HG02610 (cell line): ENCODE results near the gene FBXL16.

Experiments used
- ATAC-seq: cut with Tn5 transposase; IDR thresholded peaks from one replicate; pipeline ENCODE4 v1.9.1; 2021; ENCODE audit warnings: mild to moderate bottlenecking, moderate library complexity; ENCODE audit not compliant: unreplicated experiment

Gene FBXL16

DNA sequence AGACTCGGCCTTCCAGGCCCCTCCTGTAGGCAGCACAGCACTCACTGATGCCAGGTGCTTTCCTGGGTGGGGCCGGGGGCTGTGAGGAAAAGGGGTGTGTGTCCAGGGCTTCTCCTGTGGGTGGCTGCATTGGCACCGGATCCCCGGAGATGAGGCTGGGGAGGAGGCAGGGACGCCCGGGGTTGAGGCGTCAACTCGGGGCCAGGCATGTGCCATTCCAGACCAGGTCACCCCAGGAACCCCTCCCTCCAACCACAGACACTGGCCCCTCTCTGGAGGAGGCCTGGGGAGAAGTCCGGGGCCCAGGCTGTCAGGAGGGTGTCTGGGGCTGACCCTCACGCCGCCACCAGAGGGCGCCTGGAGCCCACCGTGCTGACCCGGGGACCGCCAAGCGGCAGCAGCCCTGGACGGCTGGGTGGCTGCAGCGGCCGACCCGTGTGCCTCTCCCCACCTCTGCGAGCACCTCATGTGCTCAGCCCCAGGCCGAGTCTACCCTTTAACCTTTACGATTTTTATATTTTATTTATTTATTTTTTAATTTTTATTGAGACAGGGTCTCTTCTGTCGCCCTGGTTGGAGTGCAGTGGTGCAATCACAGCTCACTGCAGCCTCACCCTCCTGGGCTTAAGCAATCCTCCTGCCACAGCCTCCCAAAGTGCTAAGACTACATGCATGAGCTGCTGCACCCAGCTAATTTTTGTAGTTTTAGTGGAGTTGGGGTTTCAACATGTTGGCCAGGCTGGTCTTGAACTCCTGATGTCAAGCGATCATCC, 6.1 kb upstream of the FBXL16 start:
- ATAC-seq = peak; percentile 43

- ATAC-seq = no peak
Measured at GRCh38 chr16:711084-711483, 5.5 kb upstream of the FBXL16 start.

DNA sequence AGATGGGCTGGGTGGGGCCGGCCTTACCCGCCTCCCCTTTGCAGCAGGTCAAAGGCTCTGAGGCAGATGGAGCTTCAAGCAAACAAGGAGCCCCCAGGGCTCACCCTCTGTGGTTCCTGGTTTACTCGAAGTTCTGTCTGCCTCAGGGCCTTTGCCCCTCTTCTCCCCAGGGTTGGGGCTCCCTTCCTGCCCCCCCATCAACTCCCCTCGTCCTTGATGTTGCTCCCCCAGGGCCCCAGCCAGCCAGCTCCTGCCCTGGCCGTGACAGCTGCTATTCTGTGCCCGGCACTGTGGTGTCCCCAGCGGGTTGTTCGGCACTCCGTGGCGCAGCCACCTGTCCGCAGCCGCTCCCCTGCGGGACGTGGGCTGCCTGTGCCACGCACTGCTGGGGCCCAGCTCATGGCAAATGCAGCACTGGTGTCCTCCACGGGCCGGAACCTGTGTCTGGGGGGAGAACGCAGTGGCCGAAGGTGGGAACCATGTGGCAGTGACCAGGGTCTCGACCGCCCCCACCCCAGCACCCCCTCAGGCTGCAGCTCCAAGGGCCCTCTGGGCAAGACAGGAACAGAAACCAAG, 5.0 kb upstream of the FBXL16 start:
- no peak for ATAC-seq

DNA sequence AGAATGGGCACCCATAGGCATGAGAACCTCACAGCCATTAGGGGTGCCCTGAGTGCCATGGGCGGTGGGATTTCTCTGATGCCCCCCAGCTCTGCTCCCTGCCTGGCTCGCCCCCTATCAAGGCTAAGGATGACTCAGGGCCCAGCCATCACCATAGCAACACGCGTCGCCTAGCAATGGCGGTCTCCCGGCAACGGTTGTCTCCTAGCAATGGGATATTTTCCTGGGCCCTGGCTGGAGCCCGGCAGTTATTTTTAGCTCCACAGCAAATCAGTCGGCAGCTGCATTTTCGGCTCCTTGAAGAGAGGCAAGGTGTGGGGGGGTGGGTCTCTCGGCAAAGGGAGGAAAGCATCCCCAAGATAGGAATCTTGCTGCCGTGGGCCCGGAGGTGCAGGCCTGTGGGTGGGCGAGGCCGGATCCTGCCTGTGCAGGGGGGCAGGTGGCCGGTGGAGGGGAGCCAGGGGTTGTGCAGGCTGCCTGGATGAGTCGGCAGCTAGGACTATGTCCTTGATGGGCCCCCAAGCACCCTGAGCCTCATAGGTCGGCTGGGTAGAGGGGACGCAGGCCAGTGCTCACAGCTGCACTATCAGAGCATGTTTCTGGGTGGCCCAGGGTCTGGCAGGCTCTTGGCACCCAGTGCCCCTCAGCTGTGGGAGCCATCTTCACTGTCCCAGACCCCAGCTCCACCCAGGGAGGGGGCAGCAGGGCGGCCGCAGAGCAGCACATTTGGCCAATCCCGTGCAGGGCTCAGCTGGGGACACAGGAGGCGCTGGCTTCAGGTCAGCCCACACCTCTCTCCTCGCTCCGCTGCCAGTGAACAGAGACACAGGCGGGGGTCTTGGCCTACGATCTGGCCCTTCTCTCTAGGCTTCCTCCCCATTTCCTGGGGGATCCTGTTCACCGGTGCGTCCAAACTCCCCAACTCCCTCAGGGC, 4.2 kb upstream of the FBXL16 start:
- no peak for ATAC-seq

DNA sequence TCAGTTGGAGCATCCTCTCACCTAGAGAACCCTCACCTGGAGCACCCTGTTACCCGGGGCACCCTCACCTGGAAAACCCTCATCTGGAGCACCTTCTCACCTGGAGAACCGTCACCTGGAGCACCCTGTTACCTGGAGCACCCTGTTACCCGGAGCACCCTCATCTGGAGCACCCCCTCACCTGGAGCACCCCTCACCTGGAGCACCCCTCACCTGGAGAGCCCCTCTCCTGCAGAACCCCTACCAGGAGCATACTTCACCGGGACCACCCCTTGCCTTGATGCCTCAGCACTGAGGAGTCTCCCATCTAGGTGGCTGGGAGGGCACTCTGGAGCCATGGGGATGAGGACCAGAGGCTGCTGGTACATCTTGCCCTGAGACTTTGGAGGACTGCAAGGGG, 3.4 kb upstream of the FBXL16 start:
- ATAC-seq = no peak

DNA sequence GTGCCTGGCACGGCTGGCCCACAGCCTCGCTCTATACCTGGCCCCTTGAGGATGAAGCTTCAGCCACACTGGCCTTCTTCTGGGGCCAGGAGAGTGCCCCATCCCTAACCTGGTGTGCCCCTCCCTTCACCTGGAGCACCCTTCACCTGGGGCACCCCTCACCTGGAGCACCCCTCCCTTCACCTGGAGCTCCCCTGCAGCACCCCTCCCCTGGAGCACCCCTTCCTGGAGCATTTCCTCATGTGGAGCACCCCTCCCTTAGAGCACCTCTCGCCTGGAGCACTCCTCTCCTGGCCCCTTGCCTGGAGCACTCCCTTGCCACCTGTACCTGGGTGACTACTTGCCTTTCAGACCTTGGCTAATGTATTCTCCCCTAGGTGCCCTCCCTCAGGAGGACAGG, 2.4 kb upstream of the FBXL16 start:
- ATAC-seq = no peak

GRCh38 chr16:707062-707538, 1.5 kb upstream of the FBXL16 start:
- ATAC-seq = no peak

GRCh38 chr16:706189-707061, 824 bp upstream of the FBXL16 start:
- no peak for ATAC-seq

GRCh38 chr16:704552-705380, 835 bp downstream of the FBXL16 start:
- ATAC-seq = no peak

- no peak for ATAC-seq
Measured at GRCh38 chr16:704047-704446, 1.6 kb downstream of the FBXL16 start.

- no peak for ATAC-seq
Measured at GRCh38 chr16:703406-703805, 2.2 kb downstream of the FBXL16 start.

DNA sequence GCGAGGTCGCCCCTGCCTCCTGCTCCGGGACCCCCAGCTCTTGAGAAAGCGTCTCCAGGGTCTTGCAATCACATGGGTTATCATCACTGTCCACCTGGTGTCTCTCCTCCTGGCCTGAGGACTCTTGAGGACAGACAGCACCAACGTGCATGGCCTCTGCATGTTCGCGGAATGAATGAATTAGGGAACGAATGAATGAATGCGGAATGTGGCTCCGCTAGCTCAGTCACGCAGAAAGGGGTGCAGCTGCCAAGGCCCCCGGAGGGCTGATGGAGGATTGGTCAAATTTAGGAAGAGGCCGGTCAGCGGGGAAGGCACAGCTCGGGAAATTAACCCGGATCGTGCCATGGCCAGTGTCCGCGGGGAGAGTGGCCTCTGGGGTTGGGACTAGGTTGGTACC, 3.3 kb downstream of the FBXL16 start:
- no peak for ATAC-seq

GRCh38 chr16:700684-701584, 4.7 kb downstream of the FBXL16 start:
- ATAC-seq = no peak

GRCh38 chr16:698911-699671, 6.5 kb downstream of the FBXL16 start:
- ATAC-seq = no peak

GRCh38 chr16:695355-696089, 10.1 kb downstream of the FBXL16 start:
- no peak for ATAC-seq

- no peak for ATAC-seq
Measured at GRCh38 chr16:694863-695354, 10.7 kb downstream of the FBXL16 start.
